Ovary (tissue), 9 donors: ENCODE measurements around the gene TCF4. TPM values are rescaled to one million over a fixed set of nuclear protein-coding genes. Genes with fewer than 3 reads are reported as not detected.

Experiments
- DNase-seq, 5 donors: peaks; one replicate each; pipeline ENCODE4 v3.0.0-alpha.2; 2019 to 2020
- H3K27ac ChIP-seq, 2 donors: fragments of 200-600 bp; one replicate each; pipeline versions ENCODE4 v1.5.1 to v1.8.0; 2019 to 2022
- H3K27me3 ChIP-seq: fragments of 200-600 bp; one replicate; pipeline ENCODE4 v1.8.0; 2022
- H3K36me3 ChIP-seq: fragments of 200-600 bp; sonication (generic); one replicate; pipeline ENCODE4 v1.5.1; 2019
- H3K4me1 ChIP-seq: one replicate; pipeline ENCODE4 v1.8.1; 2013; ENCODE audit warnings: mild to moderate bottlenecking, moderate library complexity; ENCODE audit not compliant: insufficient read depth
- H3K4me3 ChIP-seq: fragments of 200-600 bp; sonication (generic); one replicate; pipeline ENCODE4 v1.5.1; 2017
- H3K9me3 ChIP-seq, 2 donors: fragments of 200-600 bp in 1 of 2; sonication (generic) in 1 of 2; one replicate each; pipeline versions ENCODE4 v1.5.1 to v1.8.1; 2013 to 2019; ENCODE audit warnings: mild to moderate bottlenecking in 1 of 2, moderate library complexity in 1 of 2
- CTCF ChIP-seq, 3 donors: fragments of 450-650 bp in 2 of 3; fragments of 200-600 bp in 1 of 3; IDR thresholded peaks; one replicate each; pipeline versions ENCODE4 v1.5.1 to v1.8.0; 2016 to 2022; ENCODE audit warnings: antibody characterized with exemption in 3 of 3, mild to moderate bottlenecking in 1 of 3
- EP300 ChIP-seq: sonication (generic); formaldehyde crosslinking; IDR thresholded peaks from one replicate; pipeline ENCODE4 v1.6.1; 2017; ENCODE audit warnings: antibody characterized with exemption
- POLR2A ChIP-seq: fragments of 450-650 bp; IDR thresholded peaks from one replicate; pipeline ENCODE4 v1.6.1; 2017; ENCODE audit warnings: antibody characterized with exemption, mild to moderate bottlenecking, moderate library complexity
- WGBS, 3 donors: extraction: QIAGEN DNeasy Blood & Tissue Kit in 1 of 3; methylation state at CpG; one replicate each; pipeline versions ENCODE4 v1.1.5 to v1.1.7; 2013 to 2017; 5-methylcytosine and 5-hydroxymethylcytosine counted together
- intact Hi-C, 4 donors: fragments of 100-400 bp; cut with DNase I; formaldehyde crosslinking; loops; one replicate each; pipeline versions ENCODE4 v1.11.0 to v1.15.1; 2022 to 2023
- polyA plus RNA-seq, 2 donors: library from polyadenylated mRNA; stranded (reverse); fragments of 200-250 nt in 1 of 2; fragments of 350-450 nt in 1 of 2; fragmentation: Illumina TruSeq in 1 of 2; extraction: RNeasy Lipid Tissue Mini Kit (QIAGEN cat#74804) in 1 of 2; gene quantifications; one replicate each; pipeline ENCODE4 v1.2.3, GENCODE V29; 2013 to 2014
- total RNA-seq, 7 donors: library from RNA; depleted of rRNA in 2 of 7; stranded (reverse); fragments of >200 nt in 2 of 7; fragmentation: NEBNext Ultra II Directional in 3 of 7; extraction: Animal tissue kit (Norgen Biotek cat#: 25700) in 3 of 7; gene quantifications; one replicate each; pipeline versions ENCODE4 v1.1.0 to v1.2.4, GENCODE V29; 2016 to 2023
- donor health status: DM: no; HTN: no; CAD: no; lungs with moderate emphysema.
- donor health status: DM: no; HTN: no; CAD: no.
- donor health status: Bipolar disorder and iron deficiency.
- donor health status: DM: yes; HTN: yes; CAD: no.
- donor health status: DM: no; HTN: no; CAD: no.
- donor health status: DM: yes; HTN: yes; CAD: no.

Gene TCF4
- total and polyA plus RNA-seq, 9 donors: 36.5 to 131 (median 112) TPM

DNA sequence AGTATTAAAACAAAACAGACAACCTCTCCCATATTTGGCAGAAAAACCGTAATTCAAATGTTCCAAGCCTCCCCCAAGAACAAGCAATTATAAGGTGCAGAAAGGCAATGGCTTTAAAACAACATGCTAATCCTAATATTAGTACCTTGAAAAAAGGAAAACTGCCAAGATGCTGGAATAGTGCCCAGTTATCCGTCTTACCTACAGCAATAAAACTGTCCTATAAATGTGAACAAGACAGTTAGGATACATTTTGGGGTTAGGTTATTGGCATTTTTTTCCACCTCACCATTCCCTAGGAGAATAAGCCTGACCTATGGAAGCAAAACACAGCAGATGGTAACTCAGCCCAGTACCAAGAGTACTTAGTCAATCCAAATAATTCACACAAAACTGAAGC, 83.2 kb downstream of the TCF4 start:
- Histone ChIP-seq H3K4me1 (peaks cover 5% of the 10 kb centered on the region), H3K4me3 (no peak overlapping the region), H3K9me3 (no peaks in the 10 kb centered on the region), H3K27me3 (no peaks in the 10 kb centered on the region), H3K36me3 (no peaks in the 10 kb centered on the region), H3K27ac (no peak overlapping the region)
- WGBS, 3 donors: 69 to 83% (median 76%) methylated on average over 2 of the region's 2 CpGs
- intact Hi-C loops: no loop called here
- no peak for DNase-seq
- TF ChIP-seq POLR2A (no peak), CTCF (IDR thresholded peaks at IDR 0.05) (no peak), EP300 (no peak)

GRCh38 chr18:55503167-55503820, 84.7 kb downstream of the TCF4 start:
- Histone ChIP-seq H3K27ac (no peak overlapping the region), H3K9me3 (no peaks in the 10 kb centered on the region), H3K36me3 (no peaks in the 10 kb centered on the region), H3K27me3 (no peaks in the 10 kb centered on the region), H3K4me3 (no peak overlapping the region), H3K4me1 (peaks cover 5% of the 10 kb centered on the region)
- intact Hi-C loops: no loop called here
- no peak for TF ChIP-seq POLR2A
- TF ChIP-seq EP300: no peak
- TF ChIP-seq CTCF (IDR thresholded peaks at IDR 0.05): no peak
- WGBS, 3 donors: 84 to 94% (median 93%) methylated on average over 7 of the region's 7 CpGs
- no peak for DNase-seq

- H3K27me3 ChIP-seq: no peaks in the 10 kb centered on the region
- no peaks in the 10 kb centered on the region for H3K9me3 ChIP-seq
- no peak for DNase-seq
- H3K4me1 ChIP-seq: peaks cover 5% of the 10 kb centered on the region
- H3K27ac ChIP-seq: peak overlapping the region in 1 of 2 donors; percentile 23
- H3K4me3 ChIP-seq: no peak overlapping the region
- H3K36me3 ChIP-seq: no peaks in the 10 kb centered on the region
- TF ChIP-seq EP300 (no peak), CTCF (IDR thresholded peaks at IDR 0.05) (no peak), POLR2A (no peak)
- whole genome bisulfite sequencing, 3 donors: 55 to 66% (median 66%) methylated on average over 2 of the region's 2 CpGs
- intact Hi-C loops: no loop called here
Measured at GRCh38 chr18:55501982-55502710, 85.8 kb downstream of the TCF4 start.

DNA sequence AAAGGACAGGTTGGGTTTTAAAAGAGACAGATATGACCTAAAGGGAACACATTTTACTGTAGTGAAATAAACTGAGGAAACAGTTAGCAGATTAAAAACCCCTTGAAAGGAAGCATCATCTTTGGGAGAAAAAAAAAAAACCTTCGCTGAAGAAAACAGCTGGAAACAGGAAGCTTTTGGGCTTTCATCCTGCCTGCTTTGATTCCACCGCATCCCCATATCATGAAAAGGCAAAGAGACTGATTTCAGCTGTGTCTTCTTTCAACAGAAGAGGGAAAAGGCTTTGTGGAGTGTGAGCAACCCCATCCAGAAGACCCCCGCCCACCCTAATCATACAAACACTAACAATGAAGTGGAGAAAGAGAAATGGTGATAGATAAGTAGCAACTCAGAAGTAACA, 86.4 kb downstream of the TCF4 start:
- Histone ChIP-seq H3K36me3 (no peaks in the 10 kb centered on the region), H3K9me3 (no peaks in the 10 kb centered on the region), H3K4me3 (no peak overlapping the region), H3K4me1 (peaks cover 5% of the 10 kb centered on the region), H3K27me3 (no peaks in the 10 kb centered on the region), H3K27ac (peak overlapping the region in 1 of 2 donors; percentile 23)
- 10 to 24% (median 14%) methylated on average over 3 of the region's 3 CpGs for WGBS, 3 donors
- TF ChIP-seq CTCF (IDR thresholded peaks at IDR 0.05): no peak
- no peak for TF ChIP-seq POLR2A
- no peak for TF ChIP-seq EP300
- intact Hi-C loops: no loop called here
- DNase-seq: no peak
